Right lobe of liver (tissue), 6 donors: ENCODE measurements around the gene KCNS3. TPM values are rescaled to one million over a fixed set of nuclear protein-coding genes. Genes with fewer than 3 reads are reported as not detected.

Experiments
- ATAC-seq, 4 donors: fragments of 200-7000 bp; cut with Tn5 transposase; one replicate each; pipeline ENCODE4 v1.9.1; 2020; ENCODE audit warnings: mild to moderate bottlenecking in 4 of 4, moderate library complexity in 4 of 4
- DNase-seq, 3 donors: peaks; one replicate each; pipeline ENCODE4 v3.0.0-alpha.2; 2020
- H3K27ac ChIP-seq, 3 donors: fragments of 200-600 bp; one replicate each; pipeline ENCODE4 v1.8.0; 2022
- H3K27me3 ChIP-seq, 2 donors: fragments of 200-600 bp; one replicate each; pipeline ENCODE4 v1.8.0; 2022
- H3K36me3 ChIP-seq, 4 donors: fragments of 200-600 bp; sonication (generic) in 1 of 4; one replicate each; pipeline versions ENCODE4 v1.5.1 to v1.8.0; 2017 to 2022; ENCODE audit warnings: control low read depth in 1 of 4
- H3K4me1 ChIP-seq, 4 donors: fragments of 200-600 bp; sonication (generic) in 1 of 4; one replicate each; pipeline versions ENCODE4 v1.5.1 to v1.8.0; 2017 to 2022; ENCODE audit warnings: control low read depth in 1 of 4
- H3K4me3 ChIP-seq, 3 donors: fragments of 200-600 bp; one replicate each; pipeline ENCODE4 v1.8.0; 2022
- H3K9me3 ChIP-seq, 4 donors: fragments of 200-600 bp; sonication (generic) in 1 of 4; one replicate each; pipeline versions ENCODE4 v1.5.1 to v1.8.0; 2017 to 2022; ENCODE audit warnings: control low read depth in 1 of 4
- POLR2A ChIP-seq: fragments of 450-650 bp; IDR thresholded peaks from one replicate; pipeline ENCODE4 v1.6.1; 2017; ENCODE audit warnings: antibody characterized with exemption, mild to moderate bottlenecking
- WGBS: methylation state at CpG from one replicate; pipeline ENCODE4 v1.1.6; 2018; ENCODE audit warnings: low coverage, low lambda C conversion rate; ENCODE audit not compliant: insufficient coverage; ENCODE audit errors: missing lambda C conversion rate; 5-methylcytosine and 5-hydroxymethylcytosine counted together
- intact Hi-C, 2 donors: fragments of 100-400 bp; cut with DNase I; formaldehyde crosslinking; loops; one replicate each; pipeline versions ENCODE4 v1.11.2 to v1.14.1; 2022
- total RNA-seq, 6 experiments: library from RNA; depleted of rRNA in 2 of 6; stranded (reverse); fragments of >200 nt in 2 of 6; fragmentation: NEBNext Ultra II Directional in 3 of 6; extraction: Animal tissue kit (Norgen Biotek cat#: 25700) in 3 of 6; gene quantifications; one replicate each; pipeline versions ENCODE4 v1.1.0 to v1.2.4, GENCODE V29; 2016 to 2023
- TF ChIP-seq, protein P1 (sequence below), 4 donors: fragments of 200-600 bp in 3 of 4; fragments of 450-650 bp in 1 of 4; IDR thresholded peaks; one replicate each; pipeline versions ENCODE4 v1.5.1 to v1.8.0; 2016 to 2022; ENCODE audit warnings: antibody characterized with exemption in 4 of 4, mild to moderate bottlenecking in 2 of 4
- donor health status: DM: no; HTN: yes; CAD: no.
- donor health status: DM: no; HTN: no; CAD: no.
- donor health status: DM: no; HTN: no; CAD: no.
- donor health status: DM: no; HTN: yes; CAD: no.
- donor health status: DM: no; HTN: yes; CAD: no.

KCNS3 gene
- total RNA-seq, 6 experiments from 2014 or later: 1.3 to 6.8 (median 2.9) TPM

DNA sequence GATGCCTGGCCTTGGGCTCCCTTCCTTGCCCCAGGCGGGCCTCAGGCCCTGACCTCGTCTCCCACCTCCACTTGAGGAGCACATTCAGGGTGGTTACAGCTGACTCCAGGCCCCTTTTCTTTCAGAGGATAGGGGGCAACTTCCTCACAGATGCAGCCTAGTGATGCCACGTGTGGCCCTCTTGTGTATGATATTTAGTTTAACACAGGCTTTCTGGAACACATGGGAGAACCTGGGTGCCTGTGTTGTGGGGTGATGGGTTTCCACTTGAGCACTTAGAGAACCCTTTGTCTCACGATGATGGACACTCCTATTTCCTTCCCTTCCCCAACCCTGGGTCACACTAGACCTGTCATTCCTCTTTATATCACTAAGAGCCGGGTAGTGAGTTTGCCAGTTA lies 6.8 kb upstream of the KCNS3 start:
- Histone ChIP-seq H3K4me1 (no peaks in the 10 kb centered on the region), H3K27ac (no peak overlapping the region), H3K36me3 (no peaks in the 10 kb centered on the region), H3K27me3 (no peaks in the 10 kb centered on the region), H3K9me3 (no peaks in the 10 kb centered on the region), H3K4me3 (no peak overlapping the region)
- no peak for DNase-seq
- WGBS: 76% methylated on average over 3 of the region's 5 CpGs
- intact Hi-C loops: no loop called here
- no peak for TF ChIP-seq POLR2A
- TF ChIP-seq, protein P1, sequence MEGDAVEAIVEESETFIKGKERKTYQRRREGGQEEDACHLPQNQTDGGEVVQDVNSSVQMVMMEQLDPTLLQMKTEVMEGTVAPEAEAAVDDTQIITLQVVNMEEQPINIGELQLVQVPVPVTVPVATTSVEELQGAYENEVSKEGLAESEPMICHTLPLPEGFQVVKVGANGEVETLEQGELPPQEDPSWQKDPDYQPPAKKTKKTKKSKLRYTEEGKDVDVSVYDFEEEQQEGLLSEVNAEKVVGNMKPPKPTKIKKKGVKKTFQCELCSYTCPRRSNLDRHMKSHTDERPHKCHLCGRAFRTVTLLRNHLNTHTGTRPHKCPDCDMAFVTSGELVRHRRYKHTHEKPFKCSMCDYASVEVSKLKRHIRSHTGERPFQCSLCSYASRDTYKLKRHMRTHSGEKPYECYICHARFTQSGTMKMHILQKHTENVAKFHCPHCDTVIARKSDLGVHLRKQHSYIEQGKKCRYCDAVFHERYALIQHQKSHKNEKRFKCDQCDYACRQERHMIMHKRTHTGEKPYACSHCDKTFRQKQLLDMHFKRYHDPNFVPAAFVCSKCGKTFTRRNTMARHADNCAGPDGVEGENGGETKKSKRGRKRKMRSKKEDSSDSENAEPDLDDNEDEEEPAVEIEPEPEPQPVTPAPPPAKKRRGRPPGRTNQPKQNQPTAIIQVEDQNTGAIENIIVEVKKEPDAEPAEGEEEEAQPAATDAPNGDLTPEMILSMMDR (IDR thresholded peaks at IDR 0.05): no peak
- no peak for ATAC-seq

DNA sequence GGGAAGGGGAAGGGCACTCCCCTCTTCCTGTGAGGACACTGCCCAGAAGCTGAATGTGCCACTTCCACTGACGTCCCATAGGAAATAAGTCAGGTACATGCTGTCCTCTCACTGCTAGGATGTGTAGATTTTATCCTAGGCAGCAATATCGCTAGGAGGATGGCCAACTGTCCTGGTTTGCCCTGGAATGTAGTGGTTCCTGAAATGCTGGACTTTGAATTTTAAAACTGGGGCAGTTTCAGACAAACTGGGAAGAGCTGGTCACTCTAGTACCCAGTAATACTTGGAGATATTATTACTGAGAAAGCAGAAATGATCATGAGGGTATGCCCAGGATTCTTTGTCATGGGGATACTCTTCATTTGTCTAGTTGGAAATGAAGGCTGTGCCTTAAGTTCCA lies 5.4 kb upstream of the KCNS3 start:
- DNase-seq: no peak
- no peak overlapping the region for H3K4me3 ChIP-seq
- peaks cover 0 to 2% (median 0%) of the 10 kb centered on the region in 4 donors for H3K4me1 ChIP-seq
- no peaks in the 10 kb centered on the region for H3K27me3 ChIP-seq
- intact Hi-C loops: no loop called here
- 35% methylated on average over 2 of the region's 2 CpGs for WGBS
- no peaks in the 10 kb centered on the region for H3K9me3 ChIP-seq
- TF ChIP-seq POLR2A: no peak
- TF ChIP-seq, protein P1 (IDR thresholded peaks at IDR 0.05): no peak
- no peaks in the 10 kb centered on the region for H3K36me3 ChIP-seq
- H3K27ac ChIP-seq: no peak overlapping the region
- peak in 3 of 4 donors; percentile 45 to 68 (median 55) for ATAC-seq

DNA sequence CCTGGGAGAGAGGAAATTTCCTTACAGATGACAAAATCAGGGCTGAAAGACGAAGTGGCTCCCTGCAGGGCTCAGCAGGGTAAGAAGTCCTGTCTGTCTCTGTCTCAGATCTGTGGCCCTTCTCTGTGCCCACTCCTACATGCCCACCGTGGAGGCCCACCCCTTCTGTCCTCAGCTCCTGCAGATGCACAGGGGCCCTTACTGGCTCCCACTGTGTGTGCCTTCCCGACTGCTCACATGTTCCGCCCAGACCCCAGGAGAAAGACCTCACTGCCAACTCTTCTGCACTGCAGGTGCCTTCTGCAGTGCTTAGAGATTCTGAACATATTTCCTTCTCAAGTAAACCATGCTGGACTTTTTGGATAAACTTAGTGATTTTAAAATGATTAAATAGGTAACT lies 1.9 kb upstream of the KCNS3 start:
- H3K4me1 ChIP-seq: peaks cover 0 to 18% (median 2%) of the 10 kb centered on the region in 4 donors
- ATAC-seq (no peak), DNase-seq (no peak)
- H3K4me3 ChIP-seq: no peak overlapping the region
- TF ChIP-seq, protein P1 (IDR thresholded peaks at IDR 0.05): no peak
- TF ChIP-seq POLR2A: no peak
- WGBS: 48% methylated on average over 3 of the region's 4 CpGs
- no peak overlapping the region for H3K27ac ChIP-seq
- intact Hi-C loops: no loop called here
- no peaks in the 10 kb centered on the region for H3K36me3 ChIP-seq
- no peaks in the 10 kb centered on the region for H3K9me3 ChIP-seq
- no peaks in the 10 kb centered on the region for H3K27me3 ChIP-seq

DNA sequence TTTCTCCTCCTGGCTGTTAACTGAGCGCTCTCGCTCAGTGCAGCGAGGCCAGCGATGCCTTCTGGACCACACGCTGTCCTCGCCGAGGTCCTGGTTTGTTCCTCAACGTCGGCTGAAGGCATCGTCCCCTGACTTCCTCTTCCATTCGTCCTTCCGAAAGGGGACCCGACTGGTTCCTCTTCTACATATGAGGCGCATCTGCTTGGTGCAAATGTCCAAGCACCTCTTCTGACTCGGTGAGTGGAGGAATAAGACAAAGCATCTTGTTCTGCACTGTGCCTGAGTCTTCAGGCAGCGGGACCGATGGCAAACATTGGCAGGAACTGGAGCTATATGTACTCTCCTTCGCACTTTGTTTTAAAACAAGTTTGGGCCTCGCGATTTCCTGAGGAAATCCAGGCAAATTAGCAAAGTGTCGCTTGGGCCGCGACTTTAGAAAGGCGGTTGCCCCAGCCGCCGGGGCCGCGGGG lies 621 bp upstream of the KCNS3 start:
- WGBS: 3% methylated on average over 16 of the region's 28 CpGs
- H3K4me3 ChIP-seq: peak overlapping the region; percentile 56 to 62 (median 61)
- peak in 1 of 3 donors; percentile 18 for DNase-seq

More for the DNA sequence above, 621 bp upstream of the KCNS3 start:
- peaks cover 0 to 18% (median 2%) of the 10 kb centered on the region in 4 donors for H3K4me1 ChIP-seq
- H3K27me3 ChIP-seq: no peaks in the 10 kb centered on the region
- H3K36me3 ChIP-seq: no peaks in the 10 kb centered on the region
- TF ChIP-seq POLR2A: no peak
- TF ChIP-seq, protein P1 (IDR thresholded peaks at IDR 0.05): no peak
- no peak for ATAC-seq
- H3K9me3 ChIP-seq: no peaks in the 10 kb centered on the region
- H3K27ac ChIP-seq: no peak overlapping the region
- intact Hi-C loops: no loop called here
